Measurements from ENCODE around the gene RABL6.
A peak's percentile ranks its signal among the peaks of the same experiment; 100 is the strongest.

Gene RABL6

DNA sequence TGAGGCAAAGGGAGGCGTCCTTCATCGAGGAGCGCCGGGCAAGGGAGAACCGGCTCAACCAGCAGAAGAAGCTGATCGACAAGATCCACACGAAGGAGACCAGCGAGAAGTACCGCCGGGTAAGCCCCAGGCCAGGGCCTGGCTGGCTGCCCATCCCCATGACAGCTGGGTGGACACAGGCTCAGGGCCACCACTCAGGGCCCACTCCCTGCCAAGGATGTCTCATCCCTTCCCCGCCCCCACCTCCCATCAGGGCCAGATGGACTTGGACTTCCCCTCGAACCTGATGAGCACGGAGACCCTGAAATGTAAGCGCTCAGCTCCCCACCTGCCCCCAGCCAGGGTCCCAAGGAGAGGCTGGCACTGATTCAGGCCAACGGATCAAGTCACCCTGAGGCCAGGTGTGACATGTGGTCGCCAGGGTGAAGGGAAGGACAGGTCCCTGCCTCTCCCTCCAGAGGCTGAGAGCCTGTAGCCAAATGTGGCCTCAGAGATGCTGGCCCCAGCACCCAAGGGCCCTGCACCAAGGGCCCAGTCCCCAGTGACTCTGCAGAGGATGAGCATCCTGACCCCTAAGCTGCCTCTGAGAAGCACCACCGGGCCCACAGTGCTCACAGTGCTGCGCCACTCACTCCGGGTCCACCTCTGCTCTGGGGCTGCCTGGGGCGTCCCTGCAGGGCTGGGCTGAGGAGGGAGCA lies 3.1 kb upstream of the RABL6 start:
- DNase-seq (ENCODE audit: low read depth), result no peak
- no peak overlapping the region for H3K4me3 ChIP-seq (ENCODE audit: control insufficient read depth, low read depth, low read length)
- TF ChIP-seq, protein P1, sequence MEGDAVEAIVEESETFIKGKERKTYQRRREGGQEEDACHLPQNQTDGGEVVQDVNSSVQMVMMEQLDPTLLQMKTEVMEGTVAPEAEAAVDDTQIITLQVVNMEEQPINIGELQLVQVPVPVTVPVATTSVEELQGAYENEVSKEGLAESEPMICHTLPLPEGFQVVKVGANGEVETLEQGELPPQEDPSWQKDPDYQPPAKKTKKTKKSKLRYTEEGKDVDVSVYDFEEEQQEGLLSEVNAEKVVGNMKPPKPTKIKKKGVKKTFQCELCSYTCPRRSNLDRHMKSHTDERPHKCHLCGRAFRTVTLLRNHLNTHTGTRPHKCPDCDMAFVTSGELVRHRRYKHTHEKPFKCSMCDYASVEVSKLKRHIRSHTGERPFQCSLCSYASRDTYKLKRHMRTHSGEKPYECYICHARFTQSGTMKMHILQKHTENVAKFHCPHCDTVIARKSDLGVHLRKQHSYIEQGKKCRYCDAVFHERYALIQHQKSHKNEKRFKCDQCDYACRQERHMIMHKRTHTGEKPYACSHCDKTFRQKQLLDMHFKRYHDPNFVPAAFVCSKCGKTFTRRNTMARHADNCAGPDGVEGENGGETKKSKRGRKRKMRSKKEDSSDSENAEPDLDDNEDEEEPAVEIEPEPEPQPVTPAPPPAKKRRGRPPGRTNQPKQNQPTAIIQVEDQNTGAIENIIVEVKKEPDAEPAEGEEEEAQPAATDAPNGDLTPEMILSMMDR (conservative IDR thresholded peaks at IDR 0.05; ENCODE audit: control insufficient read depth, insufficient read depth, low read depth, low read length), result no peak

DNA sequence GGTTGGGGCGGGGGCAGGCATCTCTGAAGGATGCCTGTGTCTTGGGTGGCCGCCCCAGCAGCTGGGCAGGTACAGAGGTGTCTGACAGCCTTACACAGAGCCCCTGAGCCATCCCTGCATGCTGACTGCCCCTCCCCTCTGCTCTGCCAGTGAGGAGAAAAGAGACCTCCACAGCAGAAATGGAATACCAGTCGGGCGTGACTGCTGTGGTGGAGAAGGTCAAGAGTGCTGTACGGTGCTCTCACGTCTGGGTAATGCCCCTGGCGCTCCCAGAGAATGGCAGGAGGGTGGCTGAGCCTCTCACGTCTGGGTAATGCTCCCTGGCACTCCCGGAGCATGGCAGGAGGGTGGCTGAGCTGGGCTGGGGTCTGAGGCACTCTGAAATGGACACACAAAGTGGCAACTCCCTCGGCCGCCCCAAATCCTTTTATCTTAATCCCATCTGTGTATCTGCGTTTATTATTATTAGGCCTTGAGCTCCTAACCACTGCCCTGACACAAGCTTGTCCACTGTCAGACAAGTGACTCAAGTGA lies 2.5 kb upstream of the RABL6 start:
- H3K4me3 ChIP-seq (ENCODE audit: control insufficient read depth, low read depth, low read length), result no peak overlapping the region
- TF ChIP-seq, protein P1 (conservative IDR thresholded peaks at IDR 0.05; ENCODE audit: control insufficient read depth, insufficient read depth, low read depth, low read length), result no peak
- DNase-seq (ENCODE audit: low read depth), result no peak

DNA sequence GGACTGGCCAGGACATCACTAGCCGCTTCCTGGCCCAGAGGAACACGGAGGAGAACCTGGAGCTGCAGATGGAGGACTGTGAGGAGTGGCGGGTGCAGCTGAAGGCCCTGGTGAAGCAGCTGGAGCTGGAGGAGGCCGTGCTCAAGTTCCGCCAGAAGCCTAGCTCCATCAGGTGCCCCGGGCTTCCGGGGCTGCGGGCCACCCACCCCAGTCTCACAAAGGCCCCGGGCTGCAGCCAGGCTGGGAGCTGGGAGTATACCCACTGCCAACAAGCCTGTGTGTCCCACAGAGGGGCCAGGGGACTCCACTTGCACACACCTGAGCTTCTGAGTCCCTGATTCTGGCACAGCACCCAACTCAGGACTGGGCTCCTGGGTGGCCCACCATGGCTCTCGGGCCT lies 1.7 kb upstream of the RABL6 start:
- TF ChIP-seq, protein P1 (conservative IDR thresholded peaks at IDR 0.05; ENCODE audit: control insufficient read depth, insufficient read depth, low read depth, low read length), result no peak
- DNase-seq (ENCODE audit: low read depth), result no peak
- H3K4me3 ChIP-seq (ENCODE audit: control insufficient read depth, low read depth, low read length), result no peak overlapping the region

DNA sequence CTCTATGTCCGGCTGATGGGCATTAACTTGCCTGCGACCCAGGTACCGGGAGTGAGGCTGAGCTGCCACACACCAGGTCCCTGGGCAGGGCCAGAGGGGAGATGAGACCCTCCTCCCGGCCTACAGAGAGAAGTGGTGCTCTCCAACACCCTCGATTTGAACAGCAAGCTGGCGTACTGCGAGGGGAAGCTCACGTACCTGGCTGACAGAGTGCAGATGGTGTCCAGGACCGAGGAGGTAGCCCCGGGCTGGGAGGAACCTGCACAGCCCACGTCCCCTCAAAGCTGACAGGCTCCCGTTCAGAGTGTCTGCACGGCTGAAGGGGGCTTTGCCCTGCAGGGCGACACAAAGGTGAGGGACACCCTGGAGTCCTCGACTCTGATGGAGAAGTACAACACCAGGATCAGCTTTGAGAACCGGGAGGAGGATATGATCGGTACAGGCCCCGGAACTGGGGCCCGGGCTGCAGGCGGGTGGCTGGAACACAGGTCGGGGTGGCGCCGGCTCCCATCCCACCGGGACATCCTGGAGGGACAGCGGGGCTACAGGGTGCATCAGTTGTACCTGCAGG lies 1.0 kb upstream of the RABL6 start:
- no peak for DNase-seq (ENCODE audit: low read depth)
- H3K4me3 ChIP-seq (ENCODE audit: control insufficient read depth, low read depth, low read length), result peak overlapping the region; percentile 71
- TF ChIP-seq, protein P1 (conservative IDR thresholded peaks at IDR 0.05; ENCODE audit: control insufficient read depth, insufficient read depth, low read depth, low read length), result no peak

DNA sequence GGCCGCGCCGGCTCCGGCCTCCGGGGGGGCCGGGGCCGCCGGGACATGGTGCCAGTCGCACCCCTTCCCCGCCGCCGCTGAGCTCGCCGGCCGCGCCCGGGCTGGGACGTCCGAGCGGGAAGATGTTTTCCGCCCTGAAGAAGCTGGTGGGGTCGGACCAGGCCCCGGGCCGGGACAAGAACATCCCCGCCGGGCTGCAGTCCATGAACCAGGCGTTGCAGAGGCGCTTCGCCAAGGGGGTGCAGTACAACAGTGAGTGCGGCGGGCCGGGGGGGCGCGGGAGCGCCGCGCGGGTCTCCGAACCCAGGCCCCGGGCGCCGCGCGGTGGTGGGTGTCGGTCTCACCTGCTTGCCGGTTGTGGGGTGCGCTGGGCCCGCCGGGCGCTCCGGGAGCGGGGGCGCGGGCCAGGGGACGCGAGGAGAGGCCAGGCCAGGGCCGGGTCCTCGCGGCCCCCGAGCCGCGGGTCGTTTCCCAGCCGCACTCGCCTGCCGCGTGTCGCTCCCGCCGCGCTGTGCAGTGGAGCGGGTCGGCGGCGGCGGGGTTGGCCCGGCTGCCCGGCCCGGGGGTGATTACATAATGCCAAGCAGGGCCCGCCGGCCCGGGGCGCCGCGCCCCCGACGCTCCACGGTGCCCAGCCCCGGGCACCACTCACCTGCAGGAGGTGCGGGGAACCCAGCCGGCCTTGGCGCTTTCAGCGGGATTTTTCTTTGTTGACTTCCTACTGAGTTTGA lies 492 bp downstream of the RABL6 start:
- H3K4me3 ChIP-seq (ENCODE audit: control insufficient read depth, low read depth, low read length), result peak overlapping the region; percentile 71
- DNase-seq (ENCODE audit: low read depth), result no peak
- TF ChIP-seq, protein P1 (conservative IDR thresholded peaks at IDR 0.05; ENCODE audit: control insufficient read depth, insufficient read depth, low read depth, low read length), result no peak

DNA sequence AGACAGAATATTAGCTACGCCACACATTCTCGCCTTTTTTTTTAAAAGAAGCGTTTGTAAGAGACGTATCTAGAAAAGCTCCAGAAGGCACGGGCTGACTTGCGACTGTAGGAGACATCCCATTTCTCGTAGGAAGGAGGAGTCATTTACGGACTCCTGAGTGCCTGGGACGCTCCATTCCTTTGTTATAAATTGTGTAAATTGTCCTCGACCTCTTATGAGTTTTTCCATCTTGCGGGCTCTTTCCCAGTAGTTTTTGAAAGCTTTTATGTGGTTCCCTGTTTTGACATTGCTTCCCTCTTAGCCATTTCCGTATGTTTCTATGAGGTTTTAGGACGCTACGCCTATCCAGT lies 1.0 kb downstream of the RABL6 start:
- TF ChIP-seq, protein P1 (conservative IDR thresholded peaks at IDR 0.05; ENCODE audit: control insufficient read depth, insufficient read depth, low read depth, low read length), result no peak
- DNase-seq (ENCODE audit: low read depth), result peak; percentile 34
- peak overlapping the region; percentile 71 for H3K4me3 ChIP-seq (ENCODE audit: control insufficient read depth, low read depth, low read length)

Measured in fibroblast of mammary gland (primary cell).